ENCODE measurements around the gene MRC2.
"Not testable (repeated sequence)": the region's sequence is repeated elsewhere in the genome, so short reads cannot be mapped to it uniquely, and the experiment has no call there.

MRC2 gene

GRCh38 chr17:62612289-62612688, 15.2 kb upstream of the MRC2 start:
- DNase-seq (ENCODE audit: low read depth in 2 of 2) = not testable (repeated sequence)

- DNase-seq (ENCODE audit: low read depth in 2 of 2) = not testable (repeated sequence)
These were observed 14.4 kb upstream of the MRC2 start for GRCh38 chr17:62613095-62613494.

GRCh38 chr17:62614142-62614541, 13.3 kb upstream of the MRC2 start:
- no peak for DNase-seq (ENCODE audit: low read depth in 2 of 2)

GRCh38 chr17:62615503-62615902, 12.0 kb upstream of the MRC2 start:
- DNase-seq (ENCODE audit: low read depth in 2 of 2) = no peak

GRCh38 chr17:62616993-62617893, 10.2 kb upstream of the MRC2 start:
- DNase-seq (ENCODE audit: low read depth in 2 of 2) = no peak

GRCh38 chr17:62617894-62618472, 9.5 kb upstream of the MRC2 start:
- DNase-seq (ENCODE audit: low read depth in 2 of 2) = no peak

GRCh38 chr17:62618647-62619416, 8.6 kb upstream of the MRC2 start:
- no peak for DNase-seq (ENCODE audit: low read depth in 2 of 2)

GRCh38 chr17:62619417-62620155, 7.9 kb upstream of the MRC2 start:
- DNase-seq (ENCODE audit: low read depth in 2 of 2) = no peak

GRCh38 chr17:62621223-62621622, 6.2 kb upstream of the MRC2 start:
- no peak for DNase-seq (ENCODE audit: low read depth in 2 of 2)

GRCh38 chr17:62625184-62625869, 2.1 kb upstream of the MRC2 start:
- no peak for DNase-seq (ENCODE audit: low read depth in 2 of 2)

- DNase-seq (ENCODE audit: low read depth in 2 of 2) = no peak
These were observed 1.6 kb upstream of the MRC2 start for GRCh38 chr17:62625870-62626200.

GRCh38 chr17:62626719-62627218, 701 bp upstream of the MRC2 start:
- no peak for DNase-seq (ENCODE audit: low read depth in 2 of 2)

- DNase-seq (ENCODE audit: low read depth in 2 of 2) = peak; percentile 16 to 43
These were observed 599 bp downstream of the MRC2 start for GRCh38 chr17:62627904-62628633.

GRCh38 chr17:62628831-62629555, 1.5 kb downstream of the MRC2 start:
- DNase-seq (ENCODE audit: low read depth in 2 of 2) = no peak

GRCh38 chr17:62629556-62630364, 2.3 kb downstream of the MRC2 start:
- DNase-seq (ENCODE audit: low read depth in 2 of 2) = no peak

GRCh38 chr17:62630365-62631085, 3.1 kb downstream of the MRC2 start:
- no peak for DNase-seq (ENCODE audit: low read depth in 2 of 2)

GRCh38 chr17:62631086-62631935, 3.8 kb downstream of the MRC2 start:
- DNase-seq (ENCODE audit: low read depth in 2 of 2) = no peak

Measured in stimulated activated CD4-positive, alpha-beta T cell treated with anti-CD3 and anti-CD28 coated beads, Interleukin-12 subunit alpha, Interleukin-12 subunit beta, amount 100 ng/mL, for 24 hours (primary cell).